ENCODE data around the gene BLOC1S3. TPM values are rescaled to one million over a fixed set of nuclear protein-coding genes. Genes with fewer than 3 reads are reported as not detected.

Gene BLOC1S3
- total and polyA plus RNA-seq, 2 of the 13 experiments (the other 11 are each of a cell fraction or from before 2014, with no cell fraction given), result 4.3 to 4.8 TPM

DNA sequence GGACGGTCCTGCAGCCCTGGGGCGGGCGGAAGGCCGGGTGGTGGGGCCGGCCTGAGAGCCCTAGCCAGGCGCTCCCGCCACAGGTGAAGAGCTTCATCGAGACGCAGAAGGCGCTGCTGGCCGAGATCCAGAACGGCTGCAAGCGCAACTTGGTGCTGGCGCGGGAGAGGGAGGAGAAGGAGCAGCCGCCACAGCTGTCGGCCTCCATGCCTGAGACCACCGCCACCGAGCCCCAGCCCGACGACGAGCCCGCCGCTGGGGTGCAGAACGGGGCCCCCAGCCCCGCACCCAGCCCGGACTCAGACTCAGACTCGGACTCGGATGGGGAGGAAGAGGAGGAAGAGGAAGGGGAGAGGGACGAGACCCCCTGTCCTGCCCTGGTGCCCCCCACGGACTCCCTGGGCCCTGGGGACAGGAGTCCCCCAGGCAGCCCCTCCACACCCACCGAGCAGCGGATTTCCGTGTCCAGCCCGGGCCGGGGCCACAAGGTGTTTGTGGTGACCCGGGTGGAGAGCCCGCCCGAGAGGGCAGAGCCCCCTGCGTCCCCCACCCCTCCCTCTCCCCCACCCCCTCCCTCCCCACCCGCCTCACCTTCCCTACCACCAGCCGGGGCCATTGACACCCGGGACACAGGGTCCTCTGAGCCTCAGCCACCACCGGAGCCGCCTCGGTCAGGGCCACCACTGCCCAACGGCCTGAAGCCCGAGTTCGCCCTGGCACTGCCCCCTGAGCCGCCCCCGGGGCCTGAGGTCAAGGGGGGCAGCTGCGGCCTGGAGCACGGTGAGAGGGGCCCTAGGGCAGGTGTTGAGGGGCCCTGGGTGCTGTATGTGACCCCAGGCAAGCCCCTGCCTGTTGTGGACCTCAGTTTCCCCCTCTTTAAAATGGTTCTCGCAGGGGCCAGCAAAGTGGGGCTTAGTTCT, 33.1 kb upstream of the BLOC1S3 start (continued):
- no peak for TF ChIP-seq ZNF546 (CRISPR knock-in tag; conservative IDR thresholded peaks at IDR 0.05)
- TF ChIP-seq ZNF547 (CRISPR knock-in tag; IDR thresholded peaks at IDR 0.05), result no peak
- no peak for TF ChIP-seq SIX1 (CRISPR knock-in tag; IDR thresholded peaks at IDR 0.05; ENCODE audit: borderline replicate concordance)
- TF ChIP-seq HNRNPLL (IDR thresholded peaks at IDR 0.05; ENCODE audit: low read depth, low read length, poor library complexity, severe bottlenecking), result no peak
- TF ChIP-seq PRMT3 (CRISPR knock-in tag; IDR thresholded peaks at IDR 0.05; ENCODE audit: borderline replicate concordance, low read depth), result no peak

DNA sequence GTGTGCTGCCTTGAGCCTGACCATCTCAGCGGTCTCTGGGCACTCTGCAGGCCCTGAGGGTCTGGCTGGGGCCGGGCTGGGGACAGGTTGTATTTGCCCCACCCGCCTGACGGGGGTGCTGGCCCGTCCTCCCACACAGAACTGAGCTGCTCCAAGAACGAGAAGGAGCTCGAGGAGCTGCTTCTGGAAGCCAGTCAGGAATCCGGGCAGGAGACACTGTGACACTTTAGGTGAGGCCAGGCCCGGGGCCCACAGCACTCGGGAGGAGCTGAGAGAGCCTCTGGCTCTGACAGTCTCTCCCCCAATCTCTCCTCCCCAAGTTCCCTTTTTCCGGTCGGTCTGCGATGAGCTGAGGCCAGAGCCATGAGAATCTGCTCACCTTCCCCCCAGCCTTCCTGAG, 32.3 kb upstream of the BLOC1S3 start:
- H3K27ac ChIP-seq (ENCODE audit: extremely low read length, insufficient read depth, low read length), result no peak overlapping the region
- ATAC-seq (no peak), FAIRE-seq (no peak), DNase-seq (ENCODE audit: low spot score) (no peak)
- intact Hi-C loops (cut with micrococcal nuclease; ENCODE audit: unreplicated experiment), result no loop called here
- peaks cover 10% of the 10 kb centered on the region for H3K4me1 ChIP-seq (ENCODE audit: insufficient read depth, low read length)
- H3K9me3 ChIP-seq (ENCODE audit: low read length), result no peaks in the 10 kb centered on the region
- in situ Hi-C loops (cut with HindIII; ENCODE audit: extremely low pct_ligation_motif_present, low pct_unique_long_range_greater_than_20kb), result no loop called here
- POLR2A ChIA-PET, result no interaction called here
- no peak overlapping the region for H3K4me2 ChIP-seq (ENCODE audit: low read depth, low read length)
- no peak overlapping the region for H2AFZ ChIP-seq (ENCODE audit: low read length)
- no peak overlapping the region for H3K4me3 ChIP-seq (replicated peaks in 1 of 3; ENCODE audit: insufficient read depth in 1 of 3, low read depth in 2 of 3, low read length in 3 of 3)
- no peak overlapping the region for H3K9ac ChIP-seq (ENCODE audit: insufficient read depth, low read depth, low read length)
- H3K79me2 ChIP-seq (ENCODE audit: insufficient read depth, low read length), result no peaks in the 10 kb centered on the region
- BruUV-seq (replicated peaks), result no TSS peak
- H3K36me3 ChIP-seq (replicated peaks in 1 of 2; ENCODE audit: control insufficient read depth in 1 of 2, insufficient read depth in 2 of 2, low read length in 2 of 2), result peaks cover 6 to 7% of the 10 kb centered on the region in 2 experiments; a peak in 3 of 5 replicates
- CTCF ChIA-PET (ENCODE audit: low intra/inter-chr PET ratio, low total read pairs), result no interaction called here
- no peaks in the 10 kb centered on the region for H3K27me3 ChIP-seq (ENCODE audit: control insufficient read depth in 1 of 2, insufficient read depth in 2 of 2, low read length in 2 of 2)
- no peaks in the 10 kb centered on the region for H4K20me1 ChIP-seq (ENCODE audit: insufficient read depth, low read length)
- 100% methylated on average over 6 of the region's 13 CpGs for WGBS (ENCODE audit: low lambda C conversion rate)
- TF ChIP-seq, protein P1, sequence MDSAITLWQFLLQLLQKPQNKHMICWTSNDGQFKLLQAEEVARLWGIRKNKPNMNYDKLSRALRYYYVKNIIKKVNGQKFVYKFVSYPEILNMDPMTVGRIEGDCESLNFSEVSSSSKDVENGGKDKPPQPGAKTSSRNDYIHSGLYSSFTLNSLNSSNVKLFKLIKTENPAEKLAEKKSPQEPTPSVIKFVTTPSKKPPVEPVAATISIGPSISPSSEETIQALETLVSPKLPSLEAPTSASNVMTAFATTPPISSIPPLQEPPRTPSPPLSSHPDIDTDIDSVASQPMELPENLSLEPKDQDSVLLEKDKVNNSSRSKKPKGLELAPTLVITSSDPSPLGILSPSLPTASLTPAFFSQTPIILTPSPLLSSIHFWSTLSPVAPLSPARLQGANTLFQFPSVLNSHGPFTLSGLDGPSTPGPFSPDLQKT (CRISPR knock-in tag; IDR thresholded peaks at IDR 0.05; ENCODE audit: borderline replicate concordance), result no peak
- TF ChIP-seq SUZ12 (IDR thresholded peaks at IDR 0.05; ENCODE audit: low read depth, low read length), result no peak
- TF ChIP-seq, protein P2, sequence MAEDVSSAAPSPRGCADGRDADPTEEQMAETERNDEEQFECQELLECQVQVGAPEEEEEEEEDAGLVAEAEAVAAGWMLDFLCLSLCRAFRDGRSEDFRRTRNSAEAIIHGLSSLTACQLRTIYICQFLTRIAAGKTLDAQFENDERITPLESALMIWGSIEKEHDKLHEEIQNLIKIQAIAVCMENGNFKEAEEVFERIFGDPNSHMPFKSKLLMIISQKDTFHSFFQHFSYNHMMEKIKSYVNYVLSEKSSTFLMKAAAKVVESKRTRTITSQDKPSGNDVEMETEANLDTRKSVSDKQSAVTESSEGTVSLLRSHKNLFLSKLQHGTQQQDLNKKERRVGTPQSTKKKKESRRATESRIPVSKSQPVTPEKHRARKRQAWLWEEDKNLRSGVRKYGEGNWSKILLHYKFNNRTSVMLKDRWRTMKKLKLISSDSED (CRISPR knock-in tag; IDR thresholded peaks at IDR 0.05), result no peak
- no peak for TF ChIP-seq ZNF451 (CRISPR knock-in tag; IDR thresholded peaks at IDR 0.05)
- no peak for TF ChIP-seq PAX8 (CRISPR knock-in tag; IDR thresholded peaks at IDR 0.05; ENCODE audit: borderline replicate concordance)
- TF ChIP-seq, protein P3, sequence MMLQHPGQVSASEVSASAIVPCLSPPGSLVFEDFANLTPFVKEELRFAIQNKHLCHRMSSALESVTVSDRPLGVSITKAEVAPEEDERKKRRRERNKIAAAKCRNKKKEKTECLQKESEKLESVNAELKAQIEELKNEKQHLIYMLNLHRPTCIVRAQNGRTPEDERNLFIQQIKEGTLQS (CRISPR knock-in tag; IDR thresholded peaks at IDR 0.05), result no peak
- no peak for TF ChIP-seq NFAT5 (CRISPR knock-in tag; IDR thresholded peaks at IDR 0.05)
- TF ChIP-seq CHD4 (IDR thresholded peaks at IDR 0.05; ENCODE audit: borderline replicate concordance, low read length), result no peak
- no peak for TF ChIP-seq ZNF264 (CRISPR knock-in tag; IDR thresholded peaks at IDR 0.05)

Data from HepG2 (cell line).